Liver (tissue), 3 donors: ENCODE results near the gene KCNG1.

ENCODE experiments used
- ATF3 ChIP-seq: IDR thresholded peaks from 2 replicates; pipeline ENCODE4 v1.6.1; 2016; ENCODE audit warnings: antibody characterized with exemption
- GABPA ChIP-seq, 2 donors: IDR thresholded peaks in 1 of 2; conservative IDR thresholded peaks in 1 of 2; 2 replicates each; pipeline ENCODE4 v1.6.1; 2016; ENCODE audit warnings: antibody characterized with exemption in 2 of 2, mild to moderate bottlenecking in 1 of 2, moderate library complexity in 1 of 2
- HNF4A ChIP-seq, 2 donors: conservative IDR thresholded peaks; 2 replicates each; pipeline ENCODE4 v1.6.1; 2016; ENCODE audit warnings: antibody characterized with exemption in 2 of 2, mild to moderate bottlenecking in 2 of 2
- HNF4G ChIP-seq: IDR thresholded peaks from 2 replicates; pipeline ENCODE4 v1.6.1; 2016; ENCODE audit warnings: antibody characterized with exemption
- JUND ChIP-seq, 2 donors: IDR thresholded peaks; 2 replicates each; pipeline ENCODE4 v1.6.1; 2016; ENCODE audit warnings: antibody characterized with exemption in 2 of 2
- MAX ChIP-seq: IDR thresholded peaks from 2 replicates; pipeline ENCODE4 v1.6.1; 2016; ENCODE audit warnings: antibody characterized with exemption
- RAD21 ChIP-seq, 2 donors: IDR thresholded peaks; 2 replicates each; pipeline ENCODE4 v1.6.1; 2016; ENCODE audit warnings: antibody characterized with exemption in 2 of 2, mild to moderate bottlenecking in 2 of 2
- RXRA ChIP-seq, 2 donors: IDR thresholded peaks; 2 replicates each; pipeline ENCODE4 v1.6.1; 2017 to 2018; ENCODE audit warnings: antibody characterized with exemption in 2 of 2, mild to moderate bottlenecking in 1 of 2
- YY1 ChIP-seq: IDR thresholded peaks from 2 replicates; pipeline ENCODE4 v1.6.1; 2016; ENCODE audit warnings: antibody characterized with exemption, mild to moderate bottlenecking
- TF ChIP-seq, protein P1 (sequence below): fragments of 150-350 bp; IDR thresholded peaks from 2 replicates; pipeline ENCODE4 v1.5.1; 2017; ENCODE audit warnings: improper control_type of control experiment, low read depth, low read length; ENCODE audit not compliant: missing input control
- donor health status: healthy.
- donor health status: healthy.

- TF ChIP-seq, protein P1, sequence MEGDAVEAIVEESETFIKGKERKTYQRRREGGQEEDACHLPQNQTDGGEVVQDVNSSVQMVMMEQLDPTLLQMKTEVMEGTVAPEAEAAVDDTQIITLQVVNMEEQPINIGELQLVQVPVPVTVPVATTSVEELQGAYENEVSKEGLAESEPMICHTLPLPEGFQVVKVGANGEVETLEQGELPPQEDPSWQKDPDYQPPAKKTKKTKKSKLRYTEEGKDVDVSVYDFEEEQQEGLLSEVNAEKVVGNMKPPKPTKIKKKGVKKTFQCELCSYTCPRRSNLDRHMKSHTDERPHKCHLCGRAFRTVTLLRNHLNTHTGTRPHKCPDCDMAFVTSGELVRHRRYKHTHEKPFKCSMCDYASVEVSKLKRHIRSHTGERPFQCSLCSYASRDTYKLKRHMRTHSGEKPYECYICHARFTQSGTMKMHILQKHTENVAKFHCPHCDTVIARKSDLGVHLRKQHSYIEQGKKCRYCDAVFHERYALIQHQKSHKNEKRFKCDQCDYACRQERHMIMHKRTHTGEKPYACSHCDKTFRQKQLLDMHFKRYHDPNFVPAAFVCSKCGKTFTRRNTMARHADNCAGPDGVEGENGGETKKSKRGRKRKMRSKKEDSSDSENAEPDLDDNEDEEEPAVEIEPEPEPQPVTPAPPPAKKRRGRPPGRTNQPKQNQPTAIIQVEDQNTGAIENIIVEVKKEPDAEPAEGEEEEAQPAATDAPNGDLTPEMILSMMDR = no peak
- no peak for TF ChIP-seq HNF4G
- TF ChIP-seq JUND (IDR thresholded peaks at IDR 0.05) = no peak
- no peak for TF ChIP-seq MAX
- no peak for TF ChIP-seq HNF4A (conservative IDR thresholded peaks at IDR 0.05)
- TF ChIP-seq ATF3 = no peak
- no peak for TF ChIP-seq RAD21 (IDR thresholded peaks at IDR 0.05)
- no peak for TF ChIP-seq YY1
- TF ChIP-seq GABPA (IDR thresholded peaks at IDR 0.05 in 1 of 2, conservative IDR thresholded peaks at IDR 0.05 in 1 of 2) = no peak
- no peak for TF ChIP-seq RXRA (IDR thresholded peaks at IDR 0.05)
These were observed 21.3 kb downstream of the KCNG1 start for GRCh38 chr20:51001430-51002265.
